HK-2 (cell line): ENCODE measurements around the gene DYRK1A.
"Not testable (repeated sequence)": the region's sequence is repeated elsewhere in the genome, so short reads cannot be mapped to it uniquely, and the experiment has no call there.

ENCODE experiments used
- DNase-seq: peaks from one replicate; pipeline ENCODE4 v3.0.0-alpha.2; 2018; ENCODE audit not compliant: unreplicated experiment

The DYRK1A gene

DNA sequence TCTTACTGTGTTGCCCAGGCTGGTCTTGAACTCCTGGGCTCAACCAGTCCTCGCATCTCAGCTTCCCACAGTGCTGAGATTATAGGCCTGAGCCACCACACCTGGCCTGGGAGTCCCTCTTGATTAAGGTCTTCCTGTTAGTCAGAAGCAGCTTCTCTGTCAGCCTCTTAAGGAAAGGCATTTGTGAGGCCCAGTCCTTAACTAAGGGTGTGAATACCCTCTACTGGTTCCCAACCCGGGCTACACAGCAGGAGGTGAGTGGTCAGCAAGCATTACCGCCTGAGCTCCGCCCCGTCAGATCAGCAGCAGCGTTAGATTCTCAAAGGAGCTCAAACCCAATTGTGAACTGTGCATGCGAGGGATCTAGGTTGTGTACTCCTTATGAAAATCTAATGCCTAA lies 117.2 kb downstream of the DYRK1A start:
- no peak for DNase-seq

DNA sequence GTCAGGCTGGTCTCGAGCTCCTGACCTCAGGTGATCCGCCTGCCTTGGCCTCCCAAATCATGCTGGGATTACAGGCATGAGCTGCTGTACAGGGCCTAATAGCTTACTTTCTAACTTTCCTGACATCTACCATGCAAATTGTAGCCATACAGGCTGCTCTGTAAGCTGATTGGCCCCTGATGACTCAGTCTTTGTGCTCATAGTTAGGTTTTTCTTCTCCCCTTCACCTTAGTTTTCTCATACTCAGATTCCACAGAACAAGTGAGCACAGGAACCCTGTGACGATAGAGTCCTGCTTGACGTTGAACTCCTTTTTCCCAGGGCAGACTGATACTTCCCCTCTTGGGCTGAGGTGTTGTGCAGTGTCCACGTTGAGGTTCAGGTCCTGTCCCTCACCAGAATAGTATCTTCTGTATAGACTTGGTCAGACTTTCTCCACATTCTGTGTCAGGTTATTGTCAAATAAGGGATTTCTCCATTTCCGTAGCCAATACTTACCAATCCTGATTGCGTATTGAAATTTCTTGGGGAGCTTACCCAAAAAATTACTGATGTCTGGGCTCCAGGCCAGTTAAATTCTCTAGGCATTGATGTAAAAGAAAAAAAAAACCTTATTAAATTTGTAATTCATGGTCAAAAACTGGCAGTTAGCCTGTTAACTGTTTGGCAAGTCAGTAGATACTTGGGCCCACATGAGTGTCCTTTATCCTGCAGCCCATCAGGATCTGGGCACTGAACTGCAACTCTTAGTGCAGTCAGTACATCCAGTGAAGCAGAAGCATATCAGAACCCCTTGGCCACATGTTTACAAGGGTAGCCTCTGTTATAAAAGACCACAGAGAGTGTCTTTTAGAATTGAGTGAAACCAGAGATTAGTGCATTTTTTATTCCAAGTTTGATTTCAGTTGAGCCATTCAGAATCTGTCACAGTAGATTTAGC lies 118.2 kb downstream of the DYRK1A start:
- no peak for DNase-seq

DNA sequence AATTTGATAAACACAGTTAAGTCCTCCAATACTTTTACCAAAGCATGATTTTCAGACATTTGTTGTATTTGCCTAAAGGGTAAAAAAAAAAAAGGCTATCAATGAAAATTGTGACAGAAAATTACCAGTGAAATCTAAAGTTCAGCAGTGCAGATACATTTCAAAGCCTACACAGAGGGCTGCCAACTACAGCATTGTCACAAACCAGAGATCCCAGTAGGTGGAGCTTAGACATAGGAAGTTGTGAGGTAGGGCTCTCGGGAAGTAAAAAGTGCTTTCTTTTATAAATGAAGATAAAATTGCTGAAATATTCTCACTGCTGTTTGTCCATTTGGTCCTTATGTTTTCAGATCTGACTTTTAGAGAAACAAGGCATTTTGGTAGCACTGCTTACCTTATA lies 123.0 kb downstream of the DYRK1A start:
- DNase-seq, result no peak

DNA sequence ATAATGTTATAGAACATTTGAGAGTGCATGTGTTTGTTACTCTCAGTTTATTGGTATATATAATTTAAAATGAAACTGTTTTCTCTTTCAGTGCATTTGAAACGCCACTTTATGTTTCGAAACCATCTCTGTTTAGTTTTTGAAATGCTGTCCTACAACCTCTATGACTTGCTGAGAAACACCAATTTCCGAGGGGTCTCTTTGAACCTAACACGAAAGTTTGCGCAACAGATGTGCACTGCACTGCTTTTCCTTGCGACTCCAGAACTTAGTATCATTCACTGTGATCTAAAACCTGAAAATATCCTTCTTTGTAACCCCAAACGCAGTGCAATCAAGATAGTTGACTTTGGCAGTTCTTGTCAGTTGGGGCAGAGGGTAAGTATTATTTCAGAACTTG lies 123.5 kb downstream of the DYRK1A start:
- no peak for DNase-seq

DNA sequence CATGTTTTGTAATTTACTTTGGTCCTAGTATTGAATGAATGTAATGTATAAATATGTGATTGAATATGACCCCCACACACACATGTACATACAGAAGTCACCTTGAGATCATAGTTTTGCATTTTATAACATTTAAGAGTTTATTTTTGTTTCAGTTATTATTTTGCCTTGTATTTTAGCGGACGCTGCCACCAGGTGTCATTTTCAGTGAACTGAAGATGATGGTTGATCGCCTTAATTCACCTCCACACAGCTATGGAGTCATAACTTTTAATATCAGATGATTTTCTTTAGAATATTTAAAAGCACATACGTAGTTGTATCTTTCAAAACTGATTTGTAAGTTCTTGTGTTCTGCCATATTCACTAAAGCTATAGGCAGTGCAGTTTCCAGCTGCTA lies 130.4 kb downstream of the DYRK1A start:
- DNase-seq, result no peak

DNA sequence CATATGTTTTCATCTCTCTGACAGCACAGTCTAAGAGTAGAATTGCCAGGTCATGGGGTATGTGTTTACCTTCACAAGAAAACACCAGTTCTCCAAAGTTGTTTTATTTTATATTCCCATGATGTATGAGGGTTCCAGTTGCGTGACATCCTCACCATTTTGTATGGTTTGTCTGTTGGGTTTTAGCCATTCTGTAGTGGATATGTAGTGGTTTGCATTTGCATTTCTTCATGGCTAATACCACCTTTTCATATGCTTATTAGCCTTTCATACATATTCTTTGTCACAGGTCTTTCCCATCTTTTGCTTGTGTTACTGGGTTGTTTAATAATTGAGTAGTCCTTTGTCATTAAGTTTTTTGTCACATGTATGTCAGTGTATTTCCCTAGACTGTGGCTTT lies 132.1 kb downstream of the DYRK1A start:
- no peak for DNase-seq

DNA sequence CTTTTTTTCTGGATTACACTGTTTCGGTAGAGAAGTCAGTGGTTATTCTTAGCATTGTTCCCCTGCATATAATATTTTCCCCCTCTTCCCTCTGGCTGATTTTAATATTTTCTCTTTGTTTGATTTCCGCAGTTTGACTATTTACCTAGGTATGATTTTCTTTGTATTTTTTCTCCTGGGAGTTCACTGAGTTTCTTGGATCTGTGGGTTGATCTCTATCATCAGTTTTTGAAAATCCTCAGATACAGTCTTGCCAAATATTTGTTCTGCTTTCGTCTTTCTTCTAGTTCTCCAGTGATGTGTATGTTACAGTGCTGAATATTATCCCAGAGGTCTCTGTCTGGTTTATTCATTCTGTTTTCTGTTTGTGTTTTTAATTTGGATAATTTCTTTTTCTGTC lies 136.4 kb downstream of the DYRK1A start:
- DNase-seq, result no peak

DNA sequence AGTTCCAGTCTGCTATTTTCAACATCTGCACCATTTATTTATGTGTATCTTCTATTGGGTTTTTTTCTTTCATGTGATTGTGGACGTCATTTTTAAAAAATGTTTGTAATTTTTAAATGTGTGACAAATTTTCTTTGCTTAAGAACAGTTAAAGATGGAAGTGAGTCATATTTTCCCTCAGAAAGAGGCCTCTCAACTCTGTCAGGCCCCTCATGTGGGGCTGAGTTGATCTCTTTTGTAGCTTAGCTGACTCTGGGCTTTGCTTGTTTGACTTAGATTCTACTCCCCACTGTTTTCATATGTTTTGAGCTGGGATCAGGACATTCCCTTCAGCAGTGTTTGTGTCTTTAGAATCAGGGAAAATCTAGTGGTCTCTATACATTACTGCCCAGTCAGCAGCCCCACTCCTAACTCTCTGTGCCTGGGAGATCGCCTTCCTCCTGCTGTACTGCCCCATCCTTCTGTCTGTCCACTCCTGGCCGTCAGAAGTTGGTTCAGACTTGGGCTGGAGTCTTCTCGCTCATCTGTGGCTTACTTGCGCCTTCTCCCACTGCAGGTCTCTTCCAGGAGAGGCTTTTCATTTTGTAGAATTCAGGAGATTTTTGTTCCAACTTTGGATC lies 137.4 kb downstream of the DYRK1A start:
- DNase-seq, result no peak

DNA sequence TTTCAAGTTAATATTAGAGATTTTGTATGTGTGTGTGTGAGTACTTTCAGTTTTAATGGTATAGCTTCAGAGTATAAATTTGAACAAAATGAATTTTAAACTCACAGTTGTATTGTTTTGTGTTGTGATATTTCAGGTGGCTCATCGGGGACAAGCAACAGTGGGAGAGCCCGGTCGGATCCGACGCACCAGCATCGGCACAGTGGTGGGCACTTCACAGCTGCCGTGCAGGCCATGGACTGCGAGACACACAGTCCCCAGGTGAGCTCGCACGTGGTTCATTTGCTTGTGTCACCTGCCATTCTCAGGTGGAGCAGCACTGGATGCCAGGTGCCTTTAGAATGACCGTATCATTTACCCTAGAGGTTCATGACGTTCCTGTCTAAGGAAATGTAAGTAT lies 139.4 kb downstream of the DYRK1A start:
- DNase-seq, result no peak

DNA sequence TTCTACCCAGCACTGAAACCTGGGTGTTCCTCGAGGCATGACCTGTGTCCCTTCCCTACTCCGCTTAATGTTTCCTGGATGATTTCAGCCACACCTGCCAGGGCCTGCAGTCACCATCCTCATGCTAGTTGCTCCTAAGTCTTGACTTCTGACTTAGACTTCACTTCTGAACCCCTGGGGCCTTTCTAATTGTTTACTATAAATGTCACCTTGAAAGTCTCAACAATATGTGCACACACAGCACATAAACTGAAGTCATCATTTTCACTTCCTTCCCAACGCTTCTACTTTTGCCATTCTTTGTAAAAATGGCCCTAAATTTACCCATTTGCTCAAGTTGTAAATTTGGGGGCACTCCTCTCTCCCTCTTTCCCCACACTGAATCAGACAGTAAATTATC lies 141.1 kb downstream of the DYRK1A start:
- no peak for DNase-seq

DNA sequence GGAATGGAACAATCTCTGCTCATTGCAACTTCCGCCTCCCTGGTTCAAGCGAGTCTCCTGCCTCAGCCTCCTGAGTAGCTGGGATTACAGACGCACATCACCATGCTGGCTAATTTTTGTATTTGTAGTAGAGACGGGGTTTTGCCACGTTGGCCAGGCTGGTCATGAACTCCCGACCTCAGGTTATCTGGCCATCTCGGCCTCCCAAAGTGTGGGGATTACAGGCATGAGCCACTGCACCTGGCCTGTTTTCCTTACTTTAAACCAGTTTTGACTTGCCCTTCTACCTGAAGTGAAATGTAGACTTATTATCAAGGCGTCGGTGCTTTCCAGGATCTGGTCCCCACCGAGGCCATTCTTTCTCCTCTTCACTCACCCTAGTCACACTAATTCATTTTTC lies 141.8 kb downstream of the DYRK1A start:
- no peak for DNase-seq

DNA sequence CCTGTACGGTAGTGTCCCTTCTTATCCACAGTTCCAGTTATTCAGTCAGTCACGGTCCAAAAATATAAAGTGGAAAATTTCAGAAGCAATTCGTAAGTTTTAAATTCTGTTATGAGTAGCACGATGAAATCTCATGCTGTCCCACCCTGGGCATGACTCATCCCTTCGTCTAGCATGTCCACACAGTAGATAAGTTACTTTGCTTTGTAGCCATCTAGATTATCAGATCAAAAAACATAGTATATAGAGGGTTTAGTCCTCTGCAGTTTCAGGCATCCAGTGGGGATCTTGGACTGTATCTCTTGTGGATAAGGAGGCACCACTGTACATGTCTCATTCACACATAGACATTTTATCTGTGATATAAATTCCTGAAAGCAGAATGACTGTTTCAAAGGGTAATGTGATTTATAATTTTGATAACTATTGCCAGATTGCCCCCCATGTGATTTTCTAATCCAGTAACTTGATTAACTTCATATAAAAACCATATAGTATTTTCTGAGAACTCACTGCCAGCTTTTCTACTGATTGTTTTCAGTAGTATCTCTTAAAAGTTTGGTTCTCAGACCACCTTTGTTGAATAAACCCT lies 143.3 kb downstream of the DYRK1A start:
- DNase-seq, result no peak

DNA sequence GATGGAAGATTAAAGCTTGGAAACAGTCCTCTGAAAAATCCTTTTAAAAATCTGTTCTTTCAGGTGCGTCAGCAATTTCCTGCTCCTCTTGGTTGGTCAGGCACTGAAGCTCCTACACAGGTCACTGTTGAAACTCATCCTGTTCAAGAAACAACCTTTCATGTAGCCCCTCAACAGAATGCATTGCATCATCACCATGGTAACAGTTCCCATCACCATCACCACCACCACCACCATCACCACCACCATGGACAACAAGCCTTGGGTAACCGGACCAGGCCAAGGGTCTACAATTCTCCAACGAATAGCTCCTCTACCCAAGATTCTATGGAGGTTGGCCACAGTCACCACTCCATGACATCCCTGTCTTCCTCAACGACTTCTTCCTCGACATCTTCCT lies 145.3 kb downstream of the DYRK1A start:
- no peak for DNase-seq

DNA sequence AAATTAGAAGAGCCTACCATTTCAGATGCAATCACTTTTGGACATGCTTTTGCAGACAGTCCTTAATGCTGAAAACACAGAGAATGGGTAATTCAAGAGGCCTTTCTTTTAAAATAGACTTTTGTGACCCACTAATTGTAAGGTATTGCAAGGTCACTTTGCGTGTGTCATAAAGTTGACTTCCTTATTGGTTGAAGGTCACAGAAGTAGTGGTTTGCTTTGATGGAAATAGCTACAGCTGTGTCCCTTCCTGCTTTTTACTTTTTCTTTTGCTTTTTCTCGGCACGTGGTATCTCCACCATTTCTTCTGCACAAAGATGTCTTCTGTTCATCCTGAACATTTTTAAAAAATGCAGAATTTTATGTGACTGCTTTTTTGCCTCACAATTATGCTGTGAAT lies 146.8 kb downstream of the DYRK1A start:
- DNase-seq, result no peak

DNA sequence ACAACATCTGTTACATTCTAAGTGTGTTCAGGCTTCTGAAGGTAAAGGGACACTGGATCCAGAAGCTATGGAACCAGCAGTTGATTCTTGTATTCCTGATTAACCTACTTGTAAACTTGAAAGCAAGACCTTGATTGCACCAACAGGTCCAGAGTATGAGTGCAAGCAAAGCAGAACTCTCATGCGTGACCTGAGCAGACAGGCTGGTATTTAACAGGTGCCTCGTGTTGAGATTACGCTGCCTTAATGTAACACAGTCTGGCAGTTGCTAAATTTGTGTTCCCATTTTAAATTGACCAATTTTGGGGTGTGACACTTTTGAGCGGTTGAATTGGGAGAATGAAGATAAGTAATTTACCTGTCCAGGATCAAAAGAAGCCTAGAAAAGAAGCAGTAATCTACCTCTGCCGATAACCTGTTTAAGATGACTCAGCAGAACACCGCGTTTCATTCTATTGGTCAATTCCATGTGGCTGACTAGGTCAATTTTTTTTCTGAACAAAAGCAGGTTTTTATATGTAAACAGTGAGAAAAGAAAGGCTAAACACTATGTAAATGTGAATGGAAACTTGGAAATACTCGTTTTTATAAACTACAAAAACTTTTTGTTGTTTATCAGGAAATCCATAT lies 147.6 kb downstream of the DYRK1A start:
- DNase-seq, result no peak

DNA sequence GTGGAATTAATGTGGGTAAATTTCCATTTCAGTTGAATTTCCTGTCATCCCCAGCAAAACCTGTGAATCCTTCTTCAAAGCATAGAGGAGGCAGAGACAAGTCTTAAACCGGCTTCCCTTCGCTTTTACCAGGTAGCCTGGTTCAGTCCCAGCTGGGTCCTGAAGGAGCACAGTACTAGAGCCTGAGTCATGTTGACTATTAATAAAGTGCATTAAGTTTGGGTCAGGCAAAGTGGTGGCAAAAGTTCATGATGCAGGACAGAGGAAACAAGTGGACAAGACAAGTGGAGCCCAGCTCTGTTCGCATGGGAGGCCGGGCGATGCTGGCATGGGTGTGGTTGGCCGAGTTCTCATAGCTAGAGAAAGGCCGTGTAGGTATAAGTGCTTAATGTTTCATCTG lies 150.4 kb downstream of the DYRK1A start:
- DNase-seq, result no peak

DNA sequence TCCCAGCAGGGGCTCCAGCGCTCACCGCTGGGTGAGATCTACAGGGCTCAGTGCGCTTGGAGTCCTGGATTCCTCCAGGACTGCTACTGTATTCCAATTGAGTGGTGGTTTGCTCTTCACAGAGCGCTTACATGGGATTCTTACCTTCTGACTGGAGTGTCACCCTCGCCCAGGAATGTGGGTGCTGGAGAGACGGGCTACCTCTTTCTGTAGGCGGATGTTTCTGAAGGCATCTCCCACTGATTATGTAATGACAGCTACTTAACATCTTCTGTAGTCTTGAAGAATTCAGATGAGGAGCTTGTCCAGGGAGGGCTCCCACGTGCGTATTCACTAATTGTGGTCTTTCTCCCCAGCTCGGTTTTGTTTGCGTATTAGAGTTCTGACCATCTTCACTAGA lies 154.2 kb downstream of the DYRK1A start:
- DNase-seq, result no peak

DNA sequence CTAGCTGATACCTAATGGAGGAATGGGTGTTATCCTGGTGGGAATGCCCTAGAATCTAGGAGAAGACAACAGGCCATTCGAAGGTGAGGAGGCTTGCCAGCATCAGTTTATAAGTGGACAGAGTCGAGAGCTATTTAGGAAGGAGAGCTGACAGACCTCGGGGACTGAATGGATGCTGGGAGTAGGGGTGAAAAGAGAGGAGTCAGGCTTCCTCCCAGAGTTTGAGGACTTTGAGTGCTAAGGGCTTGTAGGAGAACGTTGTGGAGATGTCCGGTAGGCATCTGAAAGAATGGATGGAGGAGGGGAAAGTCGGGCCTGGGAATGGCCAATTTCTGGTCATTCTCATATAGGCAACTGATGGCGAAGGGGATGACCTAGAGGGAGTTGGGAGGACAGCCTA lies 155.1 kb downstream of the DYRK1A start:
- DNase-seq, result no peak

DNA sequence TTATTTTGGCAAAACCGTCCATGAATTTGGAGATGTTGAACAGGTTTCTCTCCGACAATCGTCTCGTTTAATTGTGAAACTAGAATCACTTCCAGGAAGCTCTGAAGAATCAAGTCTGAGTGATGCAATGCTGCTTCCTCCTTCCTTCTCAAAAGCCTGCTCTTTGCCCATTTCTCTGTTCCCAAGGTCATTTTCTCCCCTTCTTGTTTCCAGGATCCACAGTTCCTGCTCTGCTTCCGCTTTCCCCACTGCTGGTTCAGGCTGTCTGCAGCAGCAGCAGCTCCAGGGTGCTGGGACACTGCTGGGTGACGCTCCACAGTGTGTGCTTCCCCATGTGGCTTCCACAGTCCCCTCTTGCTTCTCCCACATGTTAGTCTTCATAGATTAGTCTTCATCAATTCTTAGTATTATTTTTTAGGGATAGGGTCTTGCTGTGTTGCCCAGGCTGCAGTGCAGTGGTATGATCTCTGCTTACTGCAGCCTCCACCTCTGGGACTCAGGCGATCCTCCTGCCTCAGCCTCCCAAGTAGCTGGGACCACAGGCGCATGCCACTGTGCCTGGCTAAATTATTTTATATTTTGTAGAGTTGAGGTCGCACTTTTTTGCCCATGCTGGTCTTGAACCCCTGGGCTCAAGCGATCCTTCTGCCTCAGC lies 156.2 kb downstream of the DYRK1A start:
- no peak for DNase-seq

DNA sequence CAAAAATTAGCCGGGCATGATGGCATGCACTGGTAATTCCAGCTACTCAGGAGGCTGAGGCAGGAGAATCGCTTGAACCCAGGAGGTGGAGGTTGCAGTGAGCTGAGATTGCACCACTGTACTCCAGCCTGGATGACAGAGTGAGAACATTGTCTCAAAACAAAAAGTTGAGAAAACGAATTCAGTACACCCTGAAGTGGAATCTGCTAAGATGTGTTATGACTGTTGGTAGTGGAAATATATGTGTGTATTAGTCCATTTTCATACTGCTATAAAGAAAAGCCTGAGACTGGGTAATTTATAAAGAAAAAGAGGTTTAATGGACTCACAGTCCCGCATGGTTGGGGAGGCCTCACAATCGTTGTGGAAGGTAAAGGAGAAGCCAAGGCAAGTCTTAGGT lies 158.4 kb downstream of the DYRK1A start:
- not testable (repeated sequence) for DNase-seq

DNA sequence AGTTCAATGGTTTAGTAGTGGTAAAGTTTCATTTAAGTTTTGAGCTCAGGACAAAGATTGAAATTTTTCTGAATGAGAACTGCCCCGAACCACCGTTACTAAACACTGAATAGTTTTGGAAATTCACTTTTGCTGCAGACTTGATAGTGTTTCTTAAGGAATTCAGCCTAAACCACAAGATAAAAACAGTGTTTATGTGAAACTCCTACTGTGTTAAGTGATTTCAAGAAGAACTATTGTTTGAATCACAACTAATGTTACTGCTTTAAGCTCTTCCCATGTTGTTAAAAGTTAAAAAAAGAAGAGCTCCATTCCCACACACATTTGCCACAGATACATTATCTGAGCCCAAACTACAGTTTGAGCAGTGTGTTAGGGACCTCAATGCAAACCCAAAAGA lies 159.2 kb downstream of the DYRK1A start:
- DNase-seq, result no peak

DNA sequence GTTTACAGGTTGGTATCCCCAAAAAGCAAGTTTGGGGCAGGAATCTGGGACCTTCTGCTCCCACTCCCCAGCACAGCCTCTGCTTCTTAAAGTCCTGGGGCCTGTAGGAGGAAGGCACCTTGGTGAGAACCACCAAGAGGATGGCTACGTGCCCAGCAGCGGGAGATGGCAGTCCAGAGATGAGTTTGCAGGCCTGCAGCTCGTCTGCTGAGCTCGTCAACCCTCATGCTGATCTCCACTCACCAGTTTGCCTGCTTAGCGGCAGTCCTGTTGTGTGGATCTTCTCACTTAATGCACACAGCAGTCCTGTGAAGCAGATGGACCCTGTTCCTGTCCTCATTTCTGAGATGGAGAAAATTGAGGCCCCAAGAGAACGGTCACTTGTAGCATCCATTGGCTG lies 160.5 kb downstream of the DYRK1A start:
- DNase-seq, result no peak
